PC-3 (cell line): ENCODE data around the gene VPS8.

Source experiments
- EZH2 ChIP-seq: fragments of 300-600 bp; sonication (generic); IDR thresholded peaks from one replicate; pipeline ENCODE4 v1.6.1; 2017; ENCODE audit warnings: antibody characterized with exemption, mild to moderate bottlenecking, low read length; ENCODE audit not compliant: unreplicated experiment
- TF ChIP-seq, protein P1 (sequence below): fragments of 300-600 bp; sonication (generic); conservative IDR thresholded peaks from 2 replicates; pipeline ENCODE4 v1.5.1; 2017; ENCODE audit warnings: antibody characterized with exemption, low read depth, mild to moderate bottlenecking, low read length

- TF ChIP-seq, protein P1, sequence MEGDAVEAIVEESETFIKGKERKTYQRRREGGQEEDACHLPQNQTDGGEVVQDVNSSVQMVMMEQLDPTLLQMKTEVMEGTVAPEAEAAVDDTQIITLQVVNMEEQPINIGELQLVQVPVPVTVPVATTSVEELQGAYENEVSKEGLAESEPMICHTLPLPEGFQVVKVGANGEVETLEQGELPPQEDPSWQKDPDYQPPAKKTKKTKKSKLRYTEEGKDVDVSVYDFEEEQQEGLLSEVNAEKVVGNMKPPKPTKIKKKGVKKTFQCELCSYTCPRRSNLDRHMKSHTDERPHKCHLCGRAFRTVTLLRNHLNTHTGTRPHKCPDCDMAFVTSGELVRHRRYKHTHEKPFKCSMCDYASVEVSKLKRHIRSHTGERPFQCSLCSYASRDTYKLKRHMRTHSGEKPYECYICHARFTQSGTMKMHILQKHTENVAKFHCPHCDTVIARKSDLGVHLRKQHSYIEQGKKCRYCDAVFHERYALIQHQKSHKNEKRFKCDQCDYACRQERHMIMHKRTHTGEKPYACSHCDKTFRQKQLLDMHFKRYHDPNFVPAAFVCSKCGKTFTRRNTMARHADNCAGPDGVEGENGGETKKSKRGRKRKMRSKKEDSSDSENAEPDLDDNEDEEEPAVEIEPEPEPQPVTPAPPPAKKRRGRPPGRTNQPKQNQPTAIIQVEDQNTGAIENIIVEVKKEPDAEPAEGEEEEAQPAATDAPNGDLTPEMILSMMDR = no peak
- no peak for TF ChIP-seq EZH2
These were observed 251.5 kb downstream of the VPS8 start for GRCh38 chr3:185063431-185063830.
